Kidney (tissue), 14 donors: ENCODE measurements around the gene GJA5. TPM values are rescaled to one million over a fixed set of nuclear protein-coding genes. Genes with fewer than 3 reads are reported as not detected.

Source experiments
- DNase-seq, 5 donors: peaks; one replicate each; pipeline ENCODE4 v3.0.0-alpha.2; 2013 to 2020
- FAIRE-seq: peaks from 2 replicates; lab custom pipeline; 2012; peaks lifted over from hg19 to GRCh38; lab: Jason Lieb, UNC
- H3K27ac ChIP-seq, 2 donors: one replicate each; pipeline ENCODE4 v1.7.0; 2013; ENCODE audit warnings: low read depth in 2 of 2, low read length in 2 of 2, inconsistent platforms in 1 of 2
- H3K27me3 ChIP-seq: one replicate; pipeline ENCODE4 v1.7.1; 2013; ENCODE audit warnings: low read length, inconsistent platforms; ENCODE audit not compliant: control insufficient read depth, insufficient read depth
- H3K36me3 ChIP-seq, 3 donors: one replicate each; pipeline versions ENCODE4 v1.7.0 to v1.7.1; 2013; ENCODE audit warnings: low read length in 3 of 3, control low read depth in 1 of 3, inconsistent platforms in 1 of 3; ENCODE audit not compliant: insufficient read depth in 3 of 3, control insufficient read depth in 2 of 3
- H3K4me1 ChIP-seq, 3 donors: one replicate each; pipeline versions ENCODE4 v1.7.0 to v1.7.1; 2013; ENCODE audit warnings: low read length in 3 of 3, inconsistent platforms in 1 of 3, low read depth in 1 of 3; ENCODE audit not compliant: control insufficient read depth in 2 of 3, insufficient read depth in 2 of 3
- H3K4me3 ChIP-seq, 3 donors: one replicate each; pipeline versions ENCODE4 v1.7.0 to v1.8.1; 2013; ENCODE audit warnings: low read length in 3 of 3, control low read depth in 1 of 3, inconsistent platforms in 1 of 3
- H3K9ac ChIP-seq, 3 donors: one replicate each; pipeline versions ENCODE4 v1.7.0 to v1.7.1; 2013; ENCODE audit warnings: low read length in 3 of 3, control low read depth in 1 of 3, inconsistent platforms in 1 of 3
- H3K9me3 ChIP-seq, 3 donors: one replicate each; pipeline versions ENCODE4 v1.7.0 to v1.7.1; 2013; ENCODE audit warnings: low read length in 3 of 3, control low read depth in 1 of 3, inconsistent platforms in 1 of 3; ENCODE audit not compliant: control insufficient read depth in 2 of 3, insufficient read depth in 1 of 3
- intact Hi-C: fragments of 100-400 bp; cut with DNase I; formaldehyde crosslinking; loops from one replicate; pipeline ENCODE4 v1.11.1; 2022
- polyA plus RNA-seq: library from polyadenylated mRNA; stranded (reverse); fragments of 350-450 nt; fragmentation: Illumina TruSeq; extraction: RNeasy Lipid Tissue Mini Kit (QIAGEN cat#74804); gene quantifications from one replicate; pipeline ENCODE4 v1.2.3, GENCODE V29; 2014; ENCODE audit warnings: low read depth, low replicate concordance; ENCODE audit not compliant: insufficient read depth
- total RNA-seq: library from RNA; stranded (reverse); fragmentation: NEBNext Ultra II Directional; extraction: Animal tissue kit (Norgen Biotek cat#: 25700); gene quantifications from one replicate; pipeline ENCODE4 v1.2.1, GENCODE V29; 2021
- TF ChIP-seq, protein P1 (sequence below): IDR thresholded peaks from 3 replicates; pipeline ENCODE4 v1.5.1; 2012; ENCODE audit warnings: mild to moderate bottlenecking, moderate library complexity, borderline replicate concordance; ENCODE audit not compliant: insufficient read depth; ENCODE audit errors: extremely low read depth
- donor health status: control.
- donor health status: control.
- donor health status: control.
- donor health status: control.
- donor health status: control.
- donor health status: DM: yes; HTN: yes; CAD: no.
- donor health status: Normal renal cell carcinoma (clear cell type).

Gene GJA5
- total and polyA plus RNA-seq, 2 donors from 2014 or later = 28.3 to 36.4 TPM

DNA sequence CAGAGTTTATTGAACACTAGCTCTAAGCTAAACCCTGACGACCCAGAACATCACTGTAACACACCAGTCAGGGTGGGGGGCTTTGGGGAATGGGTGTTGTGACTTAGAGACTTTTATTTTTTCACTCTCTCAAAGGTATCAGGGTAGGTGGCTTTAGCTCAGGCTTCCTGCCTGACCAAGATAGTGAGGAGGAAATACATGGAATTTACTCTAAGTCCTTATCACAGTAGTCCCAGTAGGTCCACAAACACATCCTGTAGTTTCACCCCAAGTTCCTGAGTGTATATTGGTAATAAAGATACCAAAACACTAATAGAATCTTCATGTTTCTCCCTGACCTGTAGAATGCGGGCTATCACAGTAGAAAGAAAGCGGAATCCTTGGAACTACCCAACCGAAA is 15.1 kb downstream of the GJA5 start:
- FAIRE-seq (no peak), DNase-seq (no peak)
- Histone ChIP-seq H3K4me3 (no peak overlapping the region), H3K9me3 (no peaks in the 10 kb centered on the region), H3K27ac (no peak overlapping the region), H3K36me3 (no peaks in the 10 kb centered on the region), H3K4me1 (peaks cover 0 to 2% (median 0%) of the 10 kb centered on the region in 3 donors), H3K9ac (no peak overlapping the region), H3K27me3 (no peaks in the 10 kb centered on the region)
- intact Hi-C loops = no loop called here
- TF ChIP-seq, protein P1, sequence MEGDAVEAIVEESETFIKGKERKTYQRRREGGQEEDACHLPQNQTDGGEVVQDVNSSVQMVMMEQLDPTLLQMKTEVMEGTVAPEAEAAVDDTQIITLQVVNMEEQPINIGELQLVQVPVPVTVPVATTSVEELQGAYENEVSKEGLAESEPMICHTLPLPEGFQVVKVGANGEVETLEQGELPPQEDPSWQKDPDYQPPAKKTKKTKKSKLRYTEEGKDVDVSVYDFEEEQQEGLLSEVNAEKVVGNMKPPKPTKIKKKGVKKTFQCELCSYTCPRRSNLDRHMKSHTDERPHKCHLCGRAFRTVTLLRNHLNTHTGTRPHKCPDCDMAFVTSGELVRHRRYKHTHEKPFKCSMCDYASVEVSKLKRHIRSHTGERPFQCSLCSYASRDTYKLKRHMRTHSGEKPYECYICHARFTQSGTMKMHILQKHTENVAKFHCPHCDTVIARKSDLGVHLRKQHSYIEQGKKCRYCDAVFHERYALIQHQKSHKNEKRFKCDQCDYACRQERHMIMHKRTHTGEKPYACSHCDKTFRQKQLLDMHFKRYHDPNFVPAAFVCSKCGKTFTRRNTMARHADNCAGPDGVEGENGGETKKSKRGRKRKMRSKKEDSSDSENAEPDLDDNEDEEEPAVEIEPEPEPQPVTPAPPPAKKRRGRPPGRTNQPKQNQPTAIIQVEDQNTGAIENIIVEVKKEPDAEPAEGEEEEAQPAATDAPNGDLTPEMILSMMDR = no peak

DNA sequence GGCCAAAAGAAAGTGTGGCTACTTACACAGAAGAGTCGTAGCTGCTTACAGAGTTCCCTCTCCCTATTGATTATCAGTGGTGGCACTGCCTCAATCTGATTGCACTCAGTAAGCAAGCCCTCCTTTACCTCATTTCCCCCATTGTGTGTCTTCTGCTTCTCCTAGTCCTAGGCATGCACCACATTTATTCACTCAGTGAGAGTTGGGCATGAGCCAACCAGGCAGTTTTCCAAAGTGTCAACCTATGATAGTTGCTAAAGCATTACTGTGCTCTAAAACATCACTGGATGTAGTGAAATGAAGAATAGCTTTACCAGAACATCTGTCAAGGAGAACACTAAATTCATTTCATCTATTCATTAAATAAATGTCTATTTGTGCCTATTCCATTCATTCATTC is 19.3 kb downstream of the GJA5 start:
- H3K4me1 ChIP-seq = no peaks in the 10 kb centered on the region
- no peak overlapping the region for H3K9ac ChIP-seq
- no peaks in the 10 kb centered on the region for H3K36me3 ChIP-seq
- H3K4me3 ChIP-seq = no peak overlapping the region
- no peak for DNase-seq
- FAIRE-seq = no peak
- TF ChIP-seq, protein P1 = no peak
- H3K27me3 ChIP-seq = no peaks in the 10 kb centered on the region
- no peaks in the 10 kb centered on the region for H3K9me3 ChIP-seq
- intact Hi-C loops = no loop called here
- no peak overlapping the region for H3K27ac ChIP-seq

DNA sequence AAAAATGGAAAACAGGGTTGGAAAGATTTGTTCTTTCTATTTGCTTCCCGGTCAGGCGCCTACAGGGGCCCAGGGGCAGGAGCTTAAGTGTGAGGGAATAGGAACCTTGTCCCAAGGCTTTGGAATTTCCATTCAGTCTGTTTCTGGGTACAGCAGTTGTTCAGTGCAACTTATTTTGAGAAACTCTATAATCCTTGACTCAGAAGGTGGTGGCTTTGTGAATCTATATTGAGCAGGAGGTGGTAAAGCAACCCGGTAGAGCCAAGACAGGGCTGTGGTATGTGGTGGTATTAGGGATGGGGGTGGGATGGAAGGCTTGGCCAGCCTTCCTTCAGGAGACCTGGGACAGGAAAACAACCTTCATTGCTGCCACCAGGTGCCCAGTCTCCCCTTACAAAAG is 20.0 kb downstream of the GJA5 start:
- H3K27me3 ChIP-seq = no peaks in the 10 kb centered on the region
- intact Hi-C loops = no loop called here

More for the DNA sequence above, 20.0 kb downstream of the GJA5 start:
- H3K27ac ChIP-seq = no peak overlapping the region
- no peaks in the 10 kb centered on the region for H3K9me3 ChIP-seq
- H3K4me1 ChIP-seq = no peaks in the 10 kb centered on the region
- no peak for DNase-seq
- no peak overlapping the region for H3K4me3 ChIP-seq
- no peak overlapping the region for H3K9ac ChIP-seq
- TF ChIP-seq, protein P1 = no peak
- no peaks in the 10 kb centered on the region for H3K36me3 ChIP-seq
- no peak for FAIRE-seq
